Gastroesophageal sphincter (tissue), 3 donors: Measurements from ENCODE around the gene SLC27A1.

Experiments used
- CTCF ChIP-seq, 4 experiments: fragments of 200-600 bp in 2 of 4; fragments of 450-650 bp in 2 of 4; sonication (generic) in 1 of 4; IDR thresholded peaks; one replicate each; pipeline ENCODE4 v1.5.1; 2017 to 2019; ENCODE audit warnings: antibody characterized with exemption in 4 of 4, mild to moderate bottlenecking in 2 of 4, moderate library complexity in 2 of 4
- POLR2AphosphoS5 ChIP-seq: sonication (generic); formaldehyde crosslinking; IDR thresholded peaks from one replicate; pipeline ENCODE4 v1.6.1; 2017; ENCODE audit warnings: antibody characterized with exemption

- TF ChIP-seq CTCF (IDR thresholded peaks at IDR 0.05) (no peak), POLR2AphosphoS5 (no peak)
Observed at GRCh38 chr19:17488593-17489391, 18.5 kb downstream of the SLC27A1 start.
